Activated T-cell treated with anti-CD3 and anti-CD28 coated beads, Interleukin-2, amount 50 U/mL, for 48 hours (primary cell): ENCODE data around the gene SUGP1.
"Not testable (repeated sequence)": the region's sequence is repeated elsewhere in the genome, so short reads cannot be mapped to it uniquely, and the experiment has no call there.

Source experiments
- DNase-seq, 2 experiments: peaks; one replicate each; pipeline ENCODE4 v3.0.0-alpha.2; 2020

The SUGP1 gene, protein sequence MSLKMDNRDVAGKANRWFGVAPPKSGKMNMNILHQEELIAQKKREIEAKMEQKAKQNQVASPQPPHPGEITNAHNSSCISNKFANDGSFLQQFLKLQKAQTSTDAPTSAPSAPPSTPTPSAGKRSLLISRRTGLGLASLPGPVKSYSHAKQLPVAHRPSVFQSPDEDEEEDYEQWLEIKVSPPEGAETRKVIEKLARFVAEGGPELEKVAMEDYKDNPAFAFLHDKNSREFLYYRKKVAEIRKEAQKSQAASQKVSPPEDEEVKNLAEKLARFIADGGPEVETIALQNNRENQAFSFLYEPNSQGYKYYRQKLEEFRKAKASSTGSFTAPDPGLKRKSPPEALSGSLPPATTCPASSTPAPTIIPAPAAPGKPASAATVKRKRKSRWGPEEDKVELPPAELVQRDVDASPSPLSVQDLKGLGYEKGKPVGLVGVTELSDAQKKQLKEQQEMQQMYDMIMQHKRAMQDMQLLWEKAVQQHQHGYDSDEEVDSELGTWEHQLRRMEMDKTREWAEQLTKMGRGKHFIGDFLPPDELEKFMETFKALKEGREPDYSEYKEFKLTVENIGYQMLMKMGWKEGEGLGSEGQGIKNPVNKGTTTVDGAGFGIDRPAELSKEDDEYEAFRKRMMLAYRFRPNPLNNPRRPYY

DNA sequence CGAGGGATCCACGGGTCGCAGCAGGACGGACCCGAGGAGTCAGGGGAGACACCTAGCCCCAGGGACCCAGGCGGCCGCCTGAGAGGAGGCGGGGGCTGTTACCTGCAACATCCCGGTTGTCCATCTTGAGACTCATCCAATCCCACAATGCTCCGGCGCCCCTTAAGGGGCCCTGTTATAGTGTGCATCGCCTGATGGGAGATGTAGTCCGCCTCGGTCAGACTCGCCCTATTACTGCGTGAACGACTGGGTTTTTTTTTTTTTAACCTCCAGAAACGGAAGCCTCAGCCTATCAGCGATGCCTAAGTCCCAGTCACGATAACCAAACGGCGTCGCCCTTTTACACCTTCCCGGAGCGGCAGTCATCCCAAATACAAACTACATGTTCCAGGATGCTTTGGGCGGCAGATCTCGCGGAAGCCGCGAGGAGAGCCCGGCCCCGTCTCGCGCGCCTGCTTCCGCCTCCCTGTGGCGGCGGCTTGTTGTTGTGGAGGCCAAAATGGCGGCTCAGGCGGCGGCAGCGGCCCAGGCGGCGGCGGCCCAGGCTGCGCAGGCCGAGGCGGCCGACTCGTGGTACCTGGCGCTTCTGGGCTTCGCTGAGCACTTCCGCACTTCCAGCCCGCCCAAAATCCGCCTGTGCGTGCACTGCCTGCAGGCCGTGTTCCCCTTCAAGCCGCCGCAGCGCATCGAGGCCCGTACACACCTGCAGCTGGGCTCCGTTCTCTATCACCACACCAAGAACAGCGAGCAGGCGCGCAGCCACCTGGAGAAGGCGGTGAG, at the start of gene SUGP1, which contains the start of gene MAU2:
Gene SUGP1, minus strand, starts transcription at position 149 of the 780 bp plus-strand sequence. Its CDS starts 13 bp downstream, at position 136.
Gene MAU2, plus strand, starts transcription at position 469 of the 780 bp plus-strand sequence. Its CDS starts 31 bp downstream, at position 500.
- DNase-seq, result peak; percentile 91 to 93

DNA sequence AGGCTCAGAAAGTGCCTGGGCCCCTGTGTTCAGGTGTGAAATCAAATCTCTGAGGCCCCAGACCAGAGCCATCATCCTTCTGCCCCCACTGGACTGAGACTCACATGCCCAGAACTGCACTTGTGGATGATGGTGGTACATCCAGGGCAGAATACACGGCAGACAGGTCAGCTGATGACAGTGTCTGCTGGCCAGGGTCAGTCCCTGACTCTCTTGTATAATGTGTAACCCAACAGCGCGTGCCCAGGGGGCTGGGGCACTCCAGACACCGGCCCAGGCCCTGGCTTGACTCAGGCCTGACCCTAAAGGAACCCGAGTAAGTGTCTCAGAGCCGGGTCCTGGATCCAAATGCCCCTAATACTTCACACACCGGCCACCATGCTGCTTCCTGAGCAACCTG, 47.8 kb upstream of the SUGP1 start:
- DNase-seq, result no peak

DNA sequence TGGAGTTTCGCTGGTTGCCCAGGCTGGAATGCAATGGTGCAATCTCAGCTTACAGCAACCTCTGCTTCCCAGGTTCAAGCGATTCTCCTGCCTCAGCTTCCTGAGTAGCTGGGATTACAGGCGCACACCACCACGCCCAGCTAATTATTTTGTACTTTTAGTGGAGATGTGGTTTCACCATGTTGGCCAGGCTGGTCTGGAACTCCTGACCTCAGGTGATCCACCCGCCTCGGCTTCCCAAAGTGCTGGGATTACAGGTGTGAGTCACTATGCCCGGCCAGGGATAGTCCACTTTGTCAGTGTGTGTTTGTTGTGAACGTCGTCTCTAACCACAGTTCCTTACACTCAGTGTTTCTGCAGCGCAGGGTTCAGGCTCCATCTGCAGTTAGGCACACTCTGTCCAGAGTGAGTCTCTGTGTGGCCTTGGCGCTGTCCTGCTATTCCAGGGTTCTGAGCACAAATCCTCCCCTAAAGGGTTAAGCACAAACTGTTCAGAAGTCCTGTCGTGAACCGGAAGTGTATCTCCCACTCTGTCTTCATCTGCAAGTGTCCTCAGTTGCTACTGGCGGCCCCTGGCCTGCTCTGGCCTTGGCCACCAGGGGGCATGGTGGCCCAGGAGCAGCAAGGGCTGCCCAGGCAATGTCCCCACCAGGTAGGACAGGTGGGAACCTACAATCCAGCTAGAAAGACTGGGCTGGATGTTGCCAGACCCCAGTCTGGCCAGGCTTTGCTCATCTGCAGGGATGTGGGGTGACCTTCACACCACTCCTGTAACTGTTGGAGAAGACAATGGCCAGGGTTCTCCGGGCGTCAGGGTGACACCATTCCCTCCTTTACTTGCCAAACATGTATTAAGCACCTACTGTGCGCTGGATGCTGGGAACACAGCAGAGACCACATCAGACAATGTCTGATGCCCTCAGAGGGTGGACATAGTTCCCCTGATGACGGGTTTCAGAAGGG, 46.4 kb upstream of the SUGP1 start:
- DNase-seq, result peak; percentile 81 to 85

DNA sequence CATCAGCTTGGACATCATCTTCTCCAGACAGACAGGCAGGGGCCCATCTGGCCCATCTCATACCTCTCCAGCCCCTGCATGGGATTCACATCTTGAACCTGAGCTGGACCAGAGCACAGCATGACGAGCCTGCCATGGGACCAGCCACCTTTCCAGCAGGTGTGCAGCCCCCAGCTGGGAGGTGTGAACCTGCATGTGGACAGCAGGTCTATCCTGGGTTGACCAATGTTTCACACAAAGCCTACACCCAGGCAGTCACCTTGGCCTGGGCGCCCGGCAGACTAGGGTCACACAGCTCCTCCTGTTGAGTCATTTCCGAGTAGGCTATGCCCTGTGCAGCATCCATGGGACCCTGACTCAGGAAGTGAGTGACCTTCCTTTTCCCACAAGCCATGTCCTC, 41.8 kb upstream of the SUGP1 start:
- no peak for DNase-seq

DNA sequence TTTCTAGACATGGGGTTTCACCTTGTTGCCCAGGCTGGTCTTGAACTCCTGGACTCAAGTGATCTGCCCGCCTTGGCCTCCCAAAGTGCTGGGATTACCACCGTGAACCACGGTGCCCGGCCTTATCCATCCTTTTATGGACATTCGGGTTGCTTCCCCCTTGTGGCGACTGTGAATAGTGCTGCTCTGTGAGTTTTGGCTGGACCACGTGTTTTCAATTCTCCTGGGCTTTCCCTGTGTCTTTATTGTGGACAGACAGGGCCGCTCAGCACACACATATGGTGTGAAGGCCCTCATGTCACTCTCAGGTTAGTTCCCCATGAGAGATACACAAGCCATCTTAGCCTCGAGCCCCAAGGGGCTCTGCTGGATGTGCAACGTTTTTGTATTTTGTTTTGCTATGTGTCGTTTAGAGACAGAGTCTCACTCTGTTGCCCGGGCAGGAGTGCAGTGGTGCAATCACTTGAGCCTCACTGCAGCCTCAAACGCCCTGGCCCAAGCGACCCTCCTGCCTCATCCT, 40.8 kb upstream of the SUGP1 start:
- DNase-seq, result peak; percentile 87 to 88

DNA sequence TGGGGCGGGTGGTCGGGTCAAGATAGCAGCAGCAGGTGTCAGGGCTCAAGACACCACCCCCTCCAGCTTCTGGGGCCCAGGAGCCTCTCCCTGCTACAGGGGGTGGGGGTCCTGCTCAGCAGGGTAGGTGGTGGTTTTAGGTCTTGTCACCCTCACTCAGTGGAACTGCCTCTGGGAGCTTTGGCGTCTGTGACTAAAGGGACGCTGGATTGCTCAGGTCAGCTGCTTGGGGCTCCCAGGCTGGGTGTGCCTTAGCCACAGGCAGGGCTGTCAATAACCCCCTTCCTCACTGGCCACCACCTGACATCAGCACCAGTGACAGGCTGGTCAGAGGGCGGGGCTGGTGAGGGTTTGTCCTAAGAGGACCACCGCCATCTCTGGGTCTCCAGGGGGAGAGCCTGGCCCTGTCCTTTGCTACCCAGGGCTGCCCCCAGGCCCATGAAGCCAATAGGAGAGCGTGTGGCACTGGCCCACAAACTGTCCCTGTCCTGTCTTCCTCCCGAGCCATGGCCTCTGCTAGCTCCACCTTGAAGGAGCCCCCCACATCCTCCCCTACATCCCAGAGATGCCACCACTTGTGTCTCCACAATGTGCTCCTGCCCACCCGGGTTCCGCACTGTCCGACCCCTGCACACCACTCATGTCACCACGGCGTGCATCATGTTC, 36.7 kb upstream of the SUGP1 start:
- DNase-seq, result no peak

DNA sequence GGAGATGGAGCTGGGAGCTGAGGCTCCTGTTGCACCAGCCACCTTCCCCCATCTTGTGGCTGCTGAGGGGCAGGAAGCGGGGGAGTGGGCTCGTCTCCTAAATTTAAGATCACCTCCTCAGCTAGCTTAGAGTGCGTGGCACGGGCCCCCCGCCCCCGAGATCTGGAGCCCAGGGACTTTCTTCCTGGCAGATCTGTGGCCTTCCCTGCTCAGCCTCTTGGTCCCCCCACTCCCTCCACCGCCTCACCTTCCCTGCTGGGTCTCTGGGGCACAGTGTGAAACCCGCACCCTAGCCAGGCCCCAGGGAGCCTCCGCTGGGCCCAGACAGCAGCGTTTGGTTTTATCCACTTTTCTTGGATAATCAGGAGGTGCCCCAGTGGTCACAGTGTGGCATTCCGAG, 36.2 kb upstream of the SUGP1 start:
- DNase-seq, result no peak

DNA sequence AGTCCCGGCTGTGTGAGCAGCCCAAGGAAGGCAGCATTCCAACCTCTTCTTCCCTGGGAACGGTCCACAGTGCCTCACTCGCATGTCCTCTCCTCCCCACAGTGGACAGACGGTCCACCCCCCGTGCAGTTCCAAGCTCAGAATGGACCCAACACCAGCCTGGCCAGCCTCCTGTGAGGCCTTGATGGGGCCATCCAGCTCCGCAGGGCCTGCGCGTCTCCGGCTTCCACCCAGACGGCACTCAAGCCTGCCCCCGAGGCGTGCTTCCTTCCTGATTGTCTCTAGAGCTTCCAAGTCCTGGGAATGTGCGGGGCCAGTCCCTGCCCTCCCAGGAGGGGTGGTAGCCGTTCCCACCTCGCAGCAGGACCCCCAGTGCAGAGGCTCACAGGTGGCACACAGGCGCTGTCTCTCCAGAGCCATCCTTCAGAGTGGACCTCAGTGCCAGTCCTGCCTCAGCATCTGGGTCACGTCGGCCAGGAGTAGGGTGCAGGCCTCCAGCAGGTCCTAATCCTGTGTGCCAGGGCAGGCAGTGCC, 35.4 kb upstream of the SUGP1 start:
- no peak for DNase-seq

DNA sequence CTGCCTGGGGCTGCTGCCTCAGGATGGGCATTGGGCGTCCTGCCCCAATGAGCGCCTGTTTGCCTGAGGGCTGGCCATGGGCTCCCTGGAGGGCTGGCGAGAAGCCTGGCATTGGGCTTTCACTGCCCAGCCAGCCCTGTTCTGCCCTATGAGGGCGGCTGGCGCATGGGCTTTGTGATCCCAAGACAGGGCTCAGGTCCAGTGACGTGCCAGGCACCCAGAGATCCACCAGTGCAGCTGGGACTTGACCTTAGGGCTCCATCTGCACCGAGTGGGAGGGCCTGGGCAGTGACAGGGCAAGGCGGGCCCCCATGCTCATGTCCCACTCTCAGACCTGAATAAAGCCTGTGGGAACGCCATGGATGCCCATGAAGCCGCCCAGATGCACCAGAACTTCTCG, 34.6 kb upstream of the SUGP1 start:
- no peak for DNase-seq

DNA sequence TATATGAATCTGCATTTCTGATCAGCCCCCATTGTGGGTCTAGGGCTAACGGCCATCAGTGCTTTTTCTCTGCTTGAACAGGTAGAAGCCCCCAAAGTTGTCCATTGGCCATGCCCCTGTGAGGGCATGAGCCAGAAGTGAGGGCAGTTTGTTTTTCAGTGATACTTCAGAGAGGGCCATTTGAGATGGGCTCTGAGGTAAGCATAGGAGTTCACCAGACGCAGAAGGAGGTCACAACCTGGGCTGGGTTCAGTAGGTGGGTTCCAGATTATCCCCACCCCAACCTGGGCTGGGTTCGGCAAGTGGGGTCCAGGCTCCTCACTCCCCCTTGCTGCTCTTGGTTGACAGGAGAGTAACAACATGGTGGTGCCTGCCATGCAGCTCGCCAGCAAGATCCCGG, 33.7 kb upstream of the SUGP1 start:
- no peak for DNase-seq

DNA sequence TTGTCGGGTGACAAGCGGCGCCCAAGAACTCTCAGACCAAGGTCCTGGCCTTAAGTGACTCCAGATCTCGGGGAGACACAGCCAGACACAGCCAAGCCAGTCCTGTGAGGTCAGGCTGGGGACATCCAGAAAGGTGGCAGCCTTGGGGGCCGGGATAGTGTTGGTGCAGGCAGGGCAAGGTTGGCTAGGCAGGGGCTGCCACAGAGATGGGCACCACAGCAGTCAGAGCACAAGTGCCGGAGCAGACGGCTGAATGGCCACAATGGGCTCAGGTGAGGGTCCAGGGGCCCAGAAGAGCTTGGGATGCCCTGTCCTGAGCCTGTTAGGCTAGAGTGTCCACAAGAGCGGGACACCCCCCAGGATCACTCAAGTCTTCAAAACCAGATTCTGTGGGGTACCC, 32.5 kb upstream of the SUGP1 start:
- no peak for DNase-seq

DNA sequence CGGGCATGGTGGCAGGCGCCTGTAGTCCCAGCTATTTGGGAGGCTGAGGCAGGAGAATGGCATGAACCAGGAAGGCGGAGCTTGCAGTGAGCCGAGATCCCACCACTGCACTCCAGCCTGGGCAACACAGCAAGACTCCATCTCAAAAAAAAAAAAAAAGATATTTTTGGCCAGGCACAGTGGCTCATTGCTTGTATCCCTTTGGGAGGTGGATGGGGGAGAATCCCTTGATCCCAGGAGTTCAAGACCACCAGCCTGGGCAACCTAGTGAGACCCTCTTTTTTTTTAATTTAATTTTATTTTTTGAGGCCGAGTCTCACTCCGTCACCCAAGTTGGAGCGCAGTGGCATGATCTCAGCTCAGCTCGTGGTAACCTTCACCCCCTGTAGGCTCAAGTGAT, 30.4 kb upstream of the SUGP1 start:
- DNase-seq, result not testable (repeated sequence)

DNA sequence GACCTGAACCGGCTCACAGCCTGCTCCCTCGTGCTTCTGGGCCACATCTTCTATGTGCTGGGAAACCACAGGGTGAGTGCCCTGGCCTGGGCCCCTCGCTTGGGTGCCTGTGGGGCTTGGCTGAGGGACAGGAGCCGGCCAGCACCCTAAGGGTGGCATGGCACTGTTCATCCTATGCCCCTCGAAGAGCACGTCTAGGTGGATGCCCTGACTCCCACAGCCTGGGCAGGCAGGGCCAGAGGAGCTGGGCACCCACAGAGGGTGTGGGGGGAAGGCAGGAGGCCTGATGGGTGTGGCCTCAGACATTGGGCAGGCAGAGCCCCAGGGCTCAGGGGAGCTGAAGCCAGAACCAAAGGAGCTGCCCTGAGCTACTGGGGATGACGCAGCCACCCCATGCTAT, 29.1 kb upstream of the SUGP1 start:
- no peak for DNase-seq

DNA sequence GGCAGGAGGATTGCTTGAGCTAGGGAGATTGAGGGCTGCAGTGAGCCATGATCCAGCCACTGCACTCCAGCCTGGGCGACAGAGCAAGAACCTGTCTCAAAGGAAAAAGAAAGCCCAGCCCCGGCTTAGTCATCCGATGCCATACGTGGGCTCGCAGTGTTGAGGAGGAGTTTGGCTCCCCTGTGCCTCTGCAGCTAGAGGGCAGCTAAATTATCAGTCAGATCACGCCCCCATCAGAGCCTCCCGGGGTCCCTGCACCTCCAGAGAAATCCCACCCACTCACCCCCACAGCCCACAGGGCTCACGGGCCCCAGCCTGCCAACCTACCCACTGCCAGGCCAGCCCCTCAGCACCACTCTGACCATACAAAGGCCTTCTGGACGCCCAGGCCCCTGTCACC, 28.0 kb upstream of the SUGP1 start:
- no peak for DNase-seq

DNA sequence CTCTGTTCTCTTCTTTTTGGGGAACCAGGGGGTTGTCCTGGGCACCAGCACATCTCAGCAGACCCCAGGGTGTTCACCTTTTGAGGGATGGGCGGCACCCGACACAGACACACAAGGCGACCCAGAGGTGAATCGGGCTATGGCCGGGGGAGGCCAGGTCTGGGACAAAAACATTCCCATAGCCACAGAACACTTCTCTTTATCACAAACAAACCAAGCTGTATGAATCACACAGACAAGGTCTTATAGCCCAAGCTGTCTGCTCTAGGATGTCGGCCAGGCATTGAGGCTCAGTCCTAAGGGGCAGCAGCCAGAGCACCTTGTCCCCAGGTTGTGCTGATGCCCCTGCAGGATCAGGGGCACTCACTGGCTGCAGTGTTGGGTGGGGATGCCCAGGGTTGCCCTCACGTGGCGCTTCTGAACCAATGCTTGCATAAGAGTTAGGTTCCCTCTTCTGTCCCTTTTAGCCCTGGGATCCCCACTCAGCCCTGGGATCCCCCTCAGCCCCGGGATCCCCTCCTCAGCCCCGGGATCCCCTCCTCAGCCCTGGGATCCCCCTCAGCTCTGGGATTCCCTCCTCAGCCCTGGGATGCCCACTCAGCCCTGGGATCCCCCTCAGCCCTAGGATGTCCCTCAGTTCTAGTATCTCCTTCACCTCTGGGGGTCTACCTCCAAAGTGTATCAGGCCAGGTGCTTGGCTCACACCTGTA, 27.2 kb upstream of the SUGP1 start:
- no peak for DNase-seq

DNA sequence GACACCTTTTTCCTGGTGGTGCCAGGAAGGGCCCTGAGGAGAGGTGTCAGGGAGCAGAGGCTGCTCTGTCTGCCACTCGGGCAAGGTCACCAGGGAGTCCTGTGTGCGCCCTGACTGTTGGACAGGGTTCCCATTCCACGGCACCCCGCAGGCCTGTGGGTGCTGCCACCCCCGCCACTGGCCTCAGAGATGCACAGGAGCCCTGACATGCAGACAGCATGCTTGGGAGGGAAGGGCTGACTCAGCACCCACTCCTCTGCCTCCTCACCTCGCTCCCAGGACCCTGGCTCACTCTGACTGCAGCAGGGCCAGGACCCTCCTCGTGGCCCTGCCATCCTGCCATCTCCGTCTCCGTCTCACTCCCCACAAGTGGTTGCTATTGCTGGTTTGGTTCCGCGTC, 25.7 kb upstream of the SUGP1 start:
- DNase-seq, result no peak

DNA sequence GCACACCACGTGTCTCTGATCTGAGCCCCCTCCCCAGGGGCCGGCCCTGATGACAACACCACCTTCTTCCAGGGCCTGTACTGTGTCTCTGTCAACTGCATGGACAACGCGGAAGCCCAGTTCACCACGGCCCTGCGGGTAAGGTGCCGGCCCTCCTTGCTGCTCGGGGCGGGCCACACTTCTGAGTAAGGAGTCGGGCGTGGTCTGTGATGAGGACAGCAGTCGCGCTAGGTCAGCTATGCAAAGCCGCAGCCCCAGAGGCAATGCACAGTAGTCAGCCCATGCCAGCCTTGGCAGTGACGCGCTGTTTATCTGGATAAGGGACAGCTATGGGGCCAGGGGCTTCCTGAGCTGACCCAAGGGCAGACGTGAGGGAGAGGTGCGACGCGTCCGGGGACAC, 24.9 kb upstream of the SUGP1 start:
- no peak for DNase-seq

DNA sequence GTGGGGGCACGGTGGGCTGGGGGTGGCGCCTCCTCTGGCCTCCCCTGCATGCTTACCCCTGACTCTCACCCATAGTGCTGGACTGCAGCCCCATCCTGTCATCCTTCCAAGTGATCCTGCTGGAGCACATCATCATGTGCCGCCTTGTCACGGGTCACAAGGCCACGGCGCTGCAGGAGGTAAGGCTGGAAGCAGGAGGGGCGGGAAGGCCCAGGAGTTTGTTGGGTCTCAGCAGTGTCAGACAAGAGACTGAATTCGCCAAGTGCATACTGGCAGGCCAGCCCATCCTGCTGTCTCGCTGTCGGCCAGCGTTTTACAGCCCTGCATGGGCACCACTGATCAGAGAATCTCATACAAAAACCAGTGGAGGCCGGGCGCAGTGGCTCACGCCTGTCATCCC, 23.5 kb upstream of the SUGP1 start:
- DNase-seq, result no peak

DNA sequence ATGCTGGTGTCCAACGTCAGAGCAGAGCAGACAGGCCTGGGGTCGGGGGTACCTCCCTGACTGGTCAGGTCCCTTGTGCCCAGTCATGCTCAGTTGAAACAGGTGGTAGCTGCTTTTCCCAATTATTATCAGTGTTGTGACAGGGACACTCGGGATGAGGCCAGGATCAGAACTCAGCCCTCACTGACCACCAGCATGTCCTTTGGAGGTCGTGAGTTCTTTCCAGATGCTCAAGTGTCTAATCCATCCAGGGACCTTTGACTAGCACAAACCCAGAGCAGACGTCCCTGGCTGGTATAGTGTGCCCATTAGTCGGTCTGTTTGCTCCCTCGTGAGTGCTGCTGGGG, 22.7 kb upstream of the SUGP1 start:
- DNase-seq, result no peak
